HG03457 (cell line): ENCODE measurements around the gene SDCBP2.

Source experiments
- ATAC-seq: cut with Tn5 transposase; IDR thresholded peaks from one replicate; pipeline ENCODE4 v1.9.1; 2021; ENCODE audit warnings: moderate number of reproducible peaks; ENCODE audit not compliant: unreplicated experiment

The SDCBP2 gene, protein sequence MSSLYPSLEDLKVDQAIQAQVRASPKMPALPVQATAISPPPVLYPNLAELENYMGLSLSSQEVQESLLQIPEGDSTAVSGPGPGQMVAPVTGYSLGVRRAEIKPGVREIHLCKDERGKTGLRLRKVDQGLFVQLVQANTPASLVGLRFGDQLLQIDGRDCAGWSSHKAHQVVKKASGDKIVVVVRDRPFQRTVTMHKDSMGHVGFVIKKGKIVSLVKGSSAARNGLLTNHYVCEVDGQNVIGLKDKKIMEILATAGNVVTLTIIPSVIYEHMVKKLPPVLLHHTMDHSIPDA

DNA sequence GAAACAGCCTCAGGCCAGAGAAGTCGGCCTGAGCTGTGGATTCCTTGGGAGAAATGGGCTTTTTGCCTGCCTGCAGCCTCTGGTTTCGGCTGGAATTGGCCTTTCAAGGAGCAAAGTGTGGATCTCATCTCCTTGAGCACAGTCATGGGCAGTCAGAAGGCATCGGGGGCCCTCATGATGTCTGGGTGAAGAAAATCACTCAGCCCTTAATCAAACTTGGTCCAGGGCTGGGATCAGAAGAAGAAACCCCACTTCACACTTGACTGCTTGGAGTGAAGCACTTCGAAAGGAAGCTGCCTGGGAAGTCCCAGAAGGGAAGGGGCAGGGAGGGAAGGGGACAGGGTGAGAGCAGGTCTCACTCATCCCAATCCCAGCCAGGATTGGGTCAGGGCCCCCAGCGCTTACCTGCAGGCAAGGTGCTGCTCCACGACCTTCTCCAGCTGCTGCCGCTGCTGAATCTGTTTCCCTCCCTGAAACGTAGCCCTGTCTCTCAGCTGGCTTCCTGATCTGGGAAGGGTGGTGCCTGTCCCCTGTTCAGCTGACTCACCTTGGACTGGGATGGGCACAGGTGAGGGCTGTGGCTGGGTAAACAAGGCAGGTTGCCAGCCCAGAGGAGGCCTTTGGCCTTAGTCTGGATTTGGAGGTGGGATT is at the start of gene SDCBP2:
SDCBP2 (minus strand) TSS at position 460 of the 651 bp plus-strand sequence. CDS start 8,723 bp downstream, outside the sequence.
- ATAC-seq, result no peak

- ATAC-seq, result no peak
Observed at GRCh38 chr20:1378735-1379125, 49.8 kb upstream of the SDCBP2 start.

- no peak for ATAC-seq
Observed at GRCh38 chr20:1377984-1378734, 49.2 kb upstream of the SDCBP2 start.

- ATAC-seq, result no peak
Observed at GRCh38 chr20:1377341-1377871, 48.5 kb upstream of the SDCBP2 start.

DNA sequence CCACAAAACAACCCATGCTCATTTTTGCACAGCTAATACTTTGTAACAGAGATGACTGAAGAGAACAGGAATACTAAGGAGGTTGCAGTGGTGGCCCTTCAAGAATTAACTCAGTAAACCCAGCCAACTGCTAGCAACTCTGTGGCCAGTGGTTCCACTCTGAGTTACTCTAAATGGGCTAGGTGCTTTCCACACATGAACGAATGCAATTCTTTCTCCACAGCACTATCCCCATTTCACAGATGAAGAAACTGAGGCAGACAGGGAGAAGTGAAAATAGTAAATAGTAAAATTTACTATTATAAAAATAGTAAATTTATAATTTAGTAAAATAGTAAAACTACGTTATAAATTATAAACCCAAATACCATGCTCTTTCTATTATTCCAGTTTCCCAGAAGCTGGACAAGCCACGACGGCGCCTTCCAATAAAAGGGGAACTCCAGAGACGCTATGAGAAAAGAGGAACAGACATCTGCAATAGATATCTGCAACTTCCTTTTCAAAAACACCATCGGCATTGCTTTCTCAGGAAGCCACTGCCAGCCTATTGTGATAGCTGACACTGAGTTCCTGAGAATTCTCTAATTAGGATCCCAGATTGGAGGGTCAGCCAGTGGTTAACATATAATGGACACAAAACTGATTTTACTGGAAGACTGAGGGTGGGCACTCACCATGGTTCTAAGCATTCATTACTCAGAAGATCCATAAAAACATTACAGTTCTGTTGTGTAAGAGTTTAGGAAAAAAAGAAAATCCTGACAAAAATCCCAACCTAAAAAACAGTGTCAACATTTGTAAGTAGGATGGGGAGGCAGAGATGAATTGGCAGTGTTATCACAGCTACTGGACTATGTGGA is 47.7 kb upstream of the SDCBP2 start:
- ATAC-seq, result no peak

GRCh38 chr20:1376007-1376406 is 47.1 kb upstream of the SDCBP2 start:
- ATAC-seq, result no peak

- ATAC-seq, result no peak
Observed at GRCh38 chr20:1375515-1375914, 46.6 kb upstream of the SDCBP2 start.

DNA sequence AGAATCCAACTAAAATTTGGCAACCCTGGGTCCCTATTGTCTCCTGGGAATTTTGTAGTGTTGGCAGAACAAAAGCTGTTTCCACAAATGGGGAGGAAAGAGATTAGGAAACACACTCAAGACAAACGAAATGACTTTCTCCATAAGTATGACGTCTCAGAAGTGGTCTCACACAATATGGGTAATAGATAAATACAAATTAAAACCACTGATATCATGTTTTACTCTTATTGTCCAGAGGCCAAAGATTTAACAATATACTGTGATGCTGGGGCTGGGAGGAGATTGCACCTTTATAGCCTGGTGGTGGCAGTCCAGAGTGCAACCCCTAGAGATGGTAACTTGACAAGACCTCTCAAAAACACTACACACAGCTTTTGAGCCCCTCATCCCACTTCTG is 45.3 kb upstream of the SDCBP2 start:
- ATAC-seq, result no peak

- ATAC-seq, result no peak
Observed at GRCh38 chr20:1373614-1374013, 44.7 kb upstream of the SDCBP2 start.

DNA sequence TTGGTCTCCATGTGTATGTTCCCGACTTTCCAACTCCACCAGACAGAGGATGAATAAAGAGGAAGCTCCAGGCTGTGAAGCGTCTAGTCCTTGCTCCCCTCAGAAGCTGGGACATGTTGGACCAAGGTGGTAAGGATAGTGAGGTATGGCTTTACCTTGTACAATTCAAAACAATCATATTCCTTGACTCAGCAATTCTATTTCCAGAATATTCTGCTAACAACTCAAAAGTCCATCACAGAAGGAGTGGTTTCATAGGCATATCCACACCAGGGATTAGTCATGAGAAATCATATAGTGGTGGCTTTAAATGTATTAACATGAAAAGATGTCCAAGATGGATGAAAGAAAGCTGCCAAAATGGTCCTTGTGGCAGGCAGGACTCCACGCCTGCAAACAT is 44.1 kb upstream of the SDCBP2 start:
- no peak for ATAC-seq

DNA sequence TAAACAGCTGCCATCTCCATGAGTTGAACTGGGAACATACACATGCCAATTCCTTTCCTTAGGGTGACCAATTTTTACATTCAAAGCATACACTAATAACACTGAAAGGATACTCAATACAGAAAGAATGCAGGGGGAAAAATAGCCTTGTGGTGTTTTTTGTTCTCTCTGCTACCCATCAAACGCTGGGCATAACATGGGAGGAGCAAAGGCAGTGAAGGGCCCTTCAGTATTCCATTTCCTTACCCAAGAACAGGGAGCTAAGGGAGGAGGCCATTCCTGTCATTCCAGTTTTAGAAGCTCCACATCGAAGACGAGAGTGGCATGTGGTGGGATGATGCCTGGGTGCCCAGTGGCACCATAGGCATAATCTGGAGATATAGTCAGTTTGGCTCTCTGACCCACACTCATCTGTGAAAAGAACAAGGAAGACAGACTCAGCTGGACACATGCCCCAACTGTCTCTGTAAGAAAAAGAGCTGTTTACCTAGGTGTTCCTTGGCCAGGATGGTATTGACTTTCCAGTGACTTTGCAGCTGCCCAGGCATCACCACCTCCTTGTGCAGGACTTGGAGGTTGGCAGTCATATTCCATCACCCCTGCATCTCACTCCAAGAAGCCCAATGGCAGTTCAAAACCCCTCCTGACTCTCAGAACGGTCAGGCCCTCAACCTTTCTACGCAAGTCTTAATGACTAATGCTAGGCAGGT is 43.0 kb upstream of the SDCBP2 start:
- ATAC-seq, result no peak

- ATAC-seq, result no peak
Observed at GRCh38 chr20:1371202-1371782, 42.4 kb upstream of the SDCBP2 start.

DNA sequence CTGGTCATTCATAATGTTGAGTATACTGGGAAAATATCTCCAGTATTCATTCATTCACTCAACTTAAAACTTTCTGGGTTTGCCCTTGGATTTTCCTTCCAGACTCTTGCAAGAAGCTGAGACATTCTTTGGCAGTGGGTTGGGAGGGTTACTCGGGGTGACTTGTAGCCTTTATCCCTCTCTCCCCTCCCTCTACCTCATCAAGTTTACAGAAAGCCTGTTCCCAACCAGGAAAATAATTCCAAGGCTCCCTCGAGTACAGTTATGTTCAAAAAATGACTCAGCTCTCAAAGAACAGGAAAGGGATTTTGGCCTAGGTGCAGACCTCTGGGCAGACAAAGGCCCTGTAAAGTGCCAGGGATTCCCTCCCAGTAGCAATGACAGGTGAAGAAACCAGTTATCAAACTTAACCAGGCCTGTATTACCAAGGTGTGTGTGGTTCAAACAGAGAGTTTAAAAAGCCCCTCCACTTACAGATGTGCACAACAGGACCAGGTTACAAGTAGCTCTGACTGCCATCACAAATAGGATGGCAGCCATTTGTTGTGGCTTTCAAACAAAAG is 41.7 kb upstream of the SDCBP2 start:
- ATAC-seq, result no peak

- ATAC-seq, result no peak
Observed at GRCh38 chr20:1369970-1370369, 41.0 kb upstream of the SDCBP2 start.

DNA sequence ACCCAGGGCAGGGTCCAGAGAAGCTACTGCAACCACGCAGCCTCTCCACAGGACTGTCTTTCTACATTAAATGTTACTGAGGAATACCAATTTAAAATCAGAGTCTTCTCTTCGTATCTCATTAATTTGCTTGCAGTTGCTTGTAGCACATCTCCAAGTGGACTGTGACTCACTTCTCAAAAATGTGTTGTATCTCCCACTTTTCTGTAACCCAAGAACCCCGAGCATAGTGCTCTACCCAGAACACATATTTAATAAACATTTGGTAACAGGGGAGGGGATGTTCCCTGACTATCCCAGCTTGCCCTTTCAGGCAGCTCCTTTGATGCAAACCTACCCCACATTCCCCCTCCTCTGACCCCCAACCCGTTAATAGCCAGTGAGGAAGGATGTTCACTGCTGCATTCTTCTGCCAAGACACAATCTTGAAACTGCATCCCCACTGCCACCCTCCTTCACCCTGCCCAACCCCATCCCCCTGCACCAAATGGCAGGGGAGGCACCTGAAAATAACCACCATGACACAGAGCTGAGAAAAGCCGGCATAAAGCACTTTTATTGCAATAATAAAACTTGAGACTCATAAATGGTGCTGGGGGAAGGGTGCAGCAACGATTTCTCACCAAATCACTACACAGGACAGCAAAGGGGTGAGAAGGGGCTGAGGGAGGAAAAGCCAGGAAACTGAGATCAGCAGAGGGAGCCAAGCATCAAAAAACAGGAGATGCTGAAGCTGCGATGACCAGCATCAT is 39.7 kb upstream of the SDCBP2 start:
- ATAC-seq, result no peak

DNA sequence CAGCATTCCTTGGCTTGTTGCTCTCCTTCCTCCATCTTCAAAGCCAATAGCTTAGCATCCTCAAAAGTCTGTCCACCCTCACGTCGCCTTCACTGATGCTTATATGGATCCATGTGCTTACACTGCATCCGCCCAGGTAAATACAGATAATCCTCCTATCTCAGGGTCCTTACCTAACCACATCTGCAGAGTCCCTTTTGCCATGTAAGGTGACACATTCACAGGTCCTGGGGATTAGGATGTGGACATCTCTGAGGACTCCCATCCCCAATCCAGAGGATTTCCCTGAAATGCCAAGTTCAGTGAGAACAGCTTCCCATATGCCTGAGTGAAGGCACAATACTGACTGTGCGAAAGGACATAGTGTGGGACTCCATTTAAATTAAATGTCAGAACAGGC is 38.5 kb upstream of the SDCBP2 start:
- ATAC-seq, result no peak

DNA sequence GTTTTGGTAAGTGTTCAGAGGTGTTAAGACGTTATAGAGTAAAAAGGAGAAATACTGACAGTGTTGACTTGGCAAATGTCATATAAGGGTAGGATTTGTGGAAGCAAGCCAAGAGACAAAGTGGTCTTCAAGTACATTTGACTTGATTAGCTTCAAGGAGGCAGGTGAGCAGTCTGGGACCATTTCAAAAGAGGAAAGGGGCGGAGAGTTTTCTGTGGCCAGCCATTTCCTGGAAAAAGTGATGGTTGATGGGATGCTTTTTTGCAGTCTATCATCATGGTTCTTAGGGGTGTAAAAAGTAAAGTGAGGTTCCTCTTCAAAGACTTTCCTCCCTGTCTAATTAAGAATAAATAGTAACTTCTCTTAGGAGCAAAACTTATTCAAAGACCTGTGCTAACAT is 35.2 kb upstream of the SDCBP2 start:
- no peak for ATAC-seq

GRCh38 chr20:1363522-1363921 is 34.6 kb upstream of the SDCBP2 start:
- no peak for ATAC-seq

DNA sequence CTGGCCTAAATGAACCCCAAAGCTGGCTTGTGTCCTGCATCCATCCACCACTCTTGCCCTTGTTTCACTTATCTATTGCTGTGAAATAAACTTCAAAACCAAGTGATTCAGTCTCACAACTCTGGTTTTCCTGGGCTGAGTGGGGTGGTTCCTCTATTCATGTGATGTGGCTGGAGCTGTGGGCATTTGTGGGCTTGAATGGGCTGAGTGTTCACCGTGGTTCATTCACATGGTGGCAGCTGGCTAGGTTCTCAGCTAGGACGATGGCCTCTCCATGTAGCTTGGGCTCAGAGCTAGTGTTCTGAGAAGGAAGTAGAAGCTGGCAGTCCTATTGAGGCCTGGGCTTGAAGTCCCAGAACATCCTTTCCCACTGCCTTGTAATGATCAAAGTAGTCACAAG is 33.5 kb upstream of the SDCBP2 start:
- no peak for ATAC-seq
